ENCODE measurements around the gene FABP7.

Gene FABP7

GRCh38 chr6:122803171-122803661 is 23.7 kb downstream of the FABP7 start:
- H3K4me3 ChIP-seq: no peak overlapping the region
- intact Hi-C loops (cut with DNase I; ENCODE audit: low total_unique reads): no loop called here
- no peak overlapping the region for H3K27ac ChIP-seq
- H3K4me1 ChIP-seq: no peaks in the 10 kb centered on the region
- no peaks in the 10 kb centered on the region for H3K27me3 ChIP-seq
- H3K9me3 ChIP-seq: no peaks in the 10 kb centered on the region
- no peak for DNase-seq
- H3K36me3 ChIP-seq: peaks cover 0 to 6% (median 0%) of the 10 kb centered on the region in 3 donors
- no peak for TF ChIP-seq CTCF (IDR thresholded peaks at IDR 0.05)

- H3K36me3 ChIP-seq: peaks cover 0 to 4% (median 0%) of the 10 kb centered on the region in 3 donors
- no peak for TF ChIP-seq CTCF (IDR thresholded peaks at IDR 0.05)
- DNase-seq: no peak
- intact Hi-C loops (cut with DNase I; ENCODE audit: low total_unique reads): no loop called here
- H3K27ac ChIP-seq: no peak overlapping the region
- H3K4me1 ChIP-seq: no peaks in the 10 kb centered on the region
- H3K9me3 ChIP-seq: no peaks in the 10 kb centered on the region
- H3K4me3 ChIP-seq: no peak overlapping the region
- no peaks in the 10 kb centered on the region for H3K27me3 ChIP-seq
Observed at GRCh38 chr6:122804962-122805485, 25.5 kb downstream of the FABP7 start.

- Histone ChIP-seq H3K27me3 (no peaks in the 10 kb centered on the region), H3K27ac (no peak overlapping the region), H3K9me3 (no peaks in the 10 kb centered on the region), H3K36me3 (peaks cover 0 to 4% (median 0%) of the 10 kb centered on the region in 3 donors), H3K4me1 (no peaks in the 10 kb centered on the region), H3K4me3 (no peak overlapping the region)
- DNase-seq: no peak
- intact Hi-C loops (cut with DNase I; ENCODE audit: low total_unique reads): no loop called here
- TF ChIP-seq CTCF (IDR thresholded peaks at IDR 0.05): no peak
Observed at GRCh38 chr6:122806291-122806690, 26.8 kb downstream of the FABP7 start.

- Histone ChIP-seq H3K27me3 (no peaks in the 10 kb centered on the region), H3K4me3 (no peak overlapping the region), H3K36me3 (peaks cover 0 to 4% (median 0%) of the 10 kb centered on the region in 3 donors), H3K27ac (no peak overlapping the region), H3K4me1 (no peaks in the 10 kb centered on the region), H3K9me3 (no peaks in the 10 kb centered on the region)
- intact Hi-C loops (cut with DNase I; ENCODE audit: low total_unique reads): no loop called here
- DNase-seq: no peak
- no peak for TF ChIP-seq CTCF (IDR thresholded peaks at IDR 0.05)
Observed at GRCh38 chr6:122808121-122808885, 28.8 kb downstream of the FABP7 start.

GRCh38 chr6:122809001-122809400 is 29.5 kb downstream of the FABP7 start:
- no peak overlapping the region for H3K4me3 ChIP-seq
- H3K27me3 ChIP-seq: no peaks in the 10 kb centered on the region
- peaks cover 0 to 4% (median 0%) of the 10 kb centered on the region in 3 donors for H3K36me3 ChIP-seq
- H3K4me1 ChIP-seq: no peaks in the 10 kb centered on the region
- no peak for TF ChIP-seq CTCF (IDR thresholded peaks at IDR 0.05)
- H3K27ac ChIP-seq: no peak overlapping the region
- no peaks in the 10 kb centered on the region for H3K9me3 ChIP-seq
- no peak for DNase-seq
- intact Hi-C loops (cut with DNase I; ENCODE audit: low total_unique reads): no loop called here
